GM06990 (cell line): ENCODE data around the gene VWA5A.

Source experiments
- DNase-seq: peaks from one replicate; pipeline ENCODE4 v3.0.0-alpha.2; 2011; ENCODE audit not compliant: insufficient read length; ENCODE audit errors: extremely low read depth
- H3K27me3 ChIP-seq: replicated peaks from 2 replicates; pipeline ENCODE4 v1.6.0; 2011; ENCODE audit warnings: low read length; ENCODE audit not compliant: control insufficient read depth, insufficient read depth
- H3K36me3 ChIP-seq: 2 replicates; pipeline ENCODE4 v1.5.1; 2011; ENCODE audit warnings: low read length; ENCODE audit not compliant: control insufficient read depth, insufficient read depth
- H3K4me3 ChIP-seq: replicated peaks from 2 replicates; pipeline ENCODE4 v1.5.1; 2011; ENCODE audit warnings: low read depth, mild to moderate bottlenecking, control low read depth, low read length
- CTCF ChIP-seq: IDR thresholded peaks from 2 replicates; pipeline ENCODE4 v1.5.1; 2011; ENCODE audit warnings: low read length, control low read depth, mild to moderate bottlenecking, inconsistent platforms; ENCODE audit not compliant: insufficient read depth, poor library complexity, severe bottlenecking

The VWA5A gene

GRCh38 chr11:124170801-124171586 is 55.7 kb downstream of the VWA5A start:
- Histone ChIP-seq H3K4me3 (no peak overlapping the region), H3K36me3 (no peaks in the 10 kb centered on the region), H3K27me3 (no peaks in the 10 kb centered on the region)
- TF ChIP-seq CTCF: no peak
- no peak for DNase-seq

- no peak for TF ChIP-seq CTCF
- Histone ChIP-seq H3K36me3 (no peaks in the 10 kb centered on the region), H3K27me3 (no peaks in the 10 kb centered on the region), H3K4me3 (no peak overlapping the region)
- DNase-seq: no peak
These were observed 56.9 kb downstream of the VWA5A start for GRCh38 chr11:124172101-124172500.

GRCh38 chr11:124172599-124172998 is 57.3 kb downstream of the VWA5A start:
- H3K27me3 ChIP-seq: no peaks in the 10 kb centered on the region
- no peak for TF ChIP-seq CTCF
- no peaks in the 10 kb centered on the region for H3K36me3 ChIP-seq
- H3K4me3 ChIP-seq: no peak overlapping the region
- DNase-seq: no peak

- no peaks in the 10 kb centered on the region for H3K36me3 ChIP-seq
- TF ChIP-seq CTCF: no peak
- no peaks in the 10 kb centered on the region for H3K27me3 ChIP-seq
- DNase-seq: no peak
- no peak overlapping the region for H3K4me3 ChIP-seq
These were observed 58.8 kb downstream of the VWA5A start for GRCh38 chr11:124174001-124174583.

GRCh38 chr11:124176925-124177715 is 61.9 kb downstream of the VWA5A start:
- no peaks in the 10 kb centered on the region for H3K27me3 ChIP-seq
- no peaks in the 10 kb centered on the region for H3K36me3 ChIP-seq
- DNase-seq: no peak
- TF ChIP-seq CTCF: no peak
- no peak overlapping the region for H3K4me3 ChIP-seq
